H1 (cell line): ENCODE data around the gene MPDU1. TPM values are rescaled to one million over a fixed set of nuclear protein-coding genes. Genes with fewer than 3 reads are reported as not detected.

Experiments used
- CHD7 ChIP-seq: fragments of 300-600 bp; sonication (generic); IDR thresholded peaks from 2 replicates; pipeline ENCODE4 v1.7.1; 2012; ENCODE audit warnings: low read length, moderate library complexity, mild to moderate bottlenecking, inconsistent platforms; ENCODE audit not compliant: insufficient replicate concordance
- FOSL1 ChIP-seq: IDR thresholded peaks from 2 replicates; pipeline ENCODE4 v1.6.1; 2011; ENCODE audit warnings: mild to moderate bottlenecking, low read depth, low read length, moderate library complexity; ENCODE audit not compliant: insufficient read depth
- KDM1A ChIP-seq: fragments of 200-600, 300-600 bp; sonication (generic); IDR thresholded peaks from 2 replicates; pipeline ENCODE4 v1.7.1; 2016; ENCODE audit warnings: mild to moderate bottlenecking, low read length, borderline replicate concordance
- SIRT6 ChIP-seq: IDR thresholded peaks from one replicate; pipeline ENCODE4 v1.7.1; 2012; ENCODE audit warnings: low read length, inconsistent platforms
- TAF1 ChIP-seq: IDR thresholded peaks from 2 replicates; pipeline ENCODE4 v1.6.1; 2011; ENCODE audit warnings: mild to moderate bottlenecking, low read depth, low read length
- TEAD4 ChIP-seq: IDR thresholded peaks from 2 replicates; pipeline ENCODE4 v1.6.1; 2012; ENCODE audit warnings: low read depth, low read length, inconsistent platforms, mixed read lengths
- polyA plus RNA-seq, 7 experiments: library from polyadenylated mRNA; depleted of rRNA in 3 of 7; stranded (reverse) in 5 of 7; unstranded in 2 of 7; fragments of >200 nt in 5 of 7; fragments of 200-250 nt in 2 of 7; gene quantifications; 1 replicate in 5 of 7; 2 replicates in 1 of 7; 4 replicates in 1 of 7; pipeline versions ENCODE4 v1.2.1 to v1.2.3, GENCODE V29; 2011 to 2013; ENCODE audit warnings: missing spikeins in 2 of 7, mixed read lengths in 2 of 7
- total RNA-seq: library from RNA; stranded (reverse); fragmentation: NEBNext Ultra II Directional; extraction: Animal tissue kit (Norgen Biotek cat#: 25700); gene quantifications from 2 replicates; pipeline ENCODE4 v1.2.1, GENCODE V29; 2021

The MPDU1 gene
- total and polyA plus RNA-seq, 2 of the 8 experiments (the other 6 are each of a cell fraction or from before 2014, with no cell fraction given), result 63.2 to 142 TPM

DNA sequence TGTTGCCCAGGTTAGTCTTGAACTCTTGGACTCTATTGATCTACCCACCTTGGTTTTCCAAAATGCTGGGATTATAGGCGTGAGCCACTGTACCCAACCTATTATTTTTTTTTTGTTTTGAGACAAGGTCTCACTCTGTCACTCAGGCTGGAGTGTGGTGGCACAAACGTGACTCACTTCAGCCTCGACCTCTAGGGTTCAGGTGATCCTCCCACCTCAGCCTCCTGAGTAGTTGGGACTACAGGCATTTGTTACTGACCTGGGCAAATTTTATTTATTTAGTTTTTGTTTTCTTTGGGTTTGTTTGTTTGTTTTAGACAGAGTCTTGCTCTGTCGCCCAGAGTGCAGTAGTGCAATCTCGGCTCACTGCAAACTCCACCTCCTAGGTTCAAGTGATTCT is 40.0 kb downstream of the MPDU1 start (continued):
- TF ChIP-seq CHD7, result no peak
- no peak for TF ChIP-seq SIRT6
- TF ChIP-seq KDM1A, result no peak
- no peak for TF ChIP-seq TEAD4
- no peak for TF ChIP-seq FOSL1
- no peak for TF ChIP-seq TAF1
